HFFc6 (cell line): Measurements from ENCODE around the gene TEX261. TPM values are rescaled to one million over a fixed set of nuclear protein-coding genes. Genes with fewer than 3 reads are reported as not detected.

Source experiments
- DNase-seq: peaks from one replicate; pipeline ENCODE4 v3.0.0-alpha.2; 2018
- H3K27ac Mint-ChIP-seq: 2 replicates; pipeline ENCODE4 v1.8.0; 2020; ENCODE audit warnings: mild to moderate bottlenecking, mixed read lengths
- H3K27me3 Mint-ChIP-seq: 2 replicates; pipeline ENCODE4 v1.8.0; 2021; ENCODE audit warnings: mild to moderate bottlenecking, moderate library complexity, mixed read lengths; ENCODE audit not compliant: insufficient read depth
- H3K36me3 Mint-ChIP-seq: 2 replicates; pipeline ENCODE4 v1.8.0; 2021; ENCODE audit warnings: low read depth, mixed read lengths
- H3K4me1 Mint-ChIP-seq: 2 replicates; pipeline ENCODE4 v1.8.0; 2020; ENCODE audit warnings: low read depth, mixed read lengths
- H3K4me3 Mint-ChIP-seq: 2 replicates; pipeline ENCODE4 v1.8.0; 2020; ENCODE audit warnings: mild to moderate bottlenecking, moderate library complexity, mixed read lengths
- H3K9me3 Mint-ChIP-seq: 2 replicates; pipeline ENCODE4 v1.8.0; 2020; ENCODE audit warnings: mild to moderate bottlenecking, mixed read lengths
- total RNA-seq, 6 experiments: library from RNA; stranded (reverse); fragmentation: NEBNext Ultra II Directional; extraction: Animal tissue kit (Norgen Biotek cat#: 25700); gene quantifications; 2 replicates in 1 of 6; 3 replicates in 5 of 6; pipeline ENCODE4 v1.2.3, GENCODE V29; 2021
- TF ChIP-seq, protein P1 (sequence below): fragments of 200-600 bp; sonication (generic); IDR thresholded peaks from 2 replicates; pipeline ENCODE4 v1.5.0; 2021; ENCODE audit warnings: antibody characterized with exemption, mild to moderate bottlenecking

The TEX261 gene
- total RNA-seq, 6 experiments from 2014 or later = 91.6 to 129 (median 103) TPM

DNA sequence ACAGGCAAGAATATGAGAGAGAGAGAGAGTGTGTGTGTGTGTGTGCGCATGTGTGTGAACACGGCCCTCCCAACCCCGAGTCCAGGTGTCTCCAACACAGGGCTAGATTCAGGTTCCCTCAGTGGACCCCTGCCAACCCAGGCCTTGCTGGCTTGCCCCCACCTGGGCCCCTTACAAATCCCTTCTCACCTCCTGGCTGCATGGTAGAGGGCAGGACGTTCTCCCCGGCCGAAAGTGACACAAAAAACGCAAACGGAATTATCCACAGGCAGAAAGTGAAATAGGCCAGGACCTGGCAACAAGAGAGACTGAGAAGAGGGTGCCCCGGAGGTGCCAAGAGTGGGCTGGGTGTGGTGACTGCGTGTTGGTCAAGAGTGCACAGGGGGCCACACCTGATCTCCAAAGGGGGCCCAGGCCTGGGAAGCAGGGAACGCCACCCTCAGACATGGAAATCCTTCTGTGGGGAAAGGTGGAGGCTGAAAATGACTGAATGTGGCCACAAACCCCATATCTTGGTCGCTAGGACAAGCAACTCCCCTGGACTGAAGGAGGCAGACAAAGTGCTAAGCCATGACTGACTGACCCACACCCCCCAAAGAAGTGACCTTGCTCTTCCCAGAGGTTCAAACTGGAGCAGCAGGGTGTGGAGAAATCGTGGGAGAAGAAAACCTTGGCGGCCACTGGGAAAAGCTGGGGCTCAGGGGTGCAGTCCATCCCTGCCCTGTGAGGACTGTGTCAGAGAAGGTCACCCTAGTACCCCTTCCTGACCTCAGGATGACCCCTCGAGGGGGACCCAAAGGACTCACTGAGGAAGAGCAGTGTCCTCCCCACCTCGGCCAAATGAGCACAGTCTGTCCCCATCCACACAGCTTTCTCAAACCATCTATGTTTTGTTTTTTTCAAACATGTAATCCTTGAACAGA lies 5.7 kb downstream of the TEX261 start:
- peaks cover 18% of the 10 kb centered on the region for H3K4me1 Mint-ChIP-seq
- H3K27me3 Mint-ChIP-seq = no peaks in the 10 kb centered on the region; the same call in none of the 2 replicates
- TF ChIP-seq, protein P1, sequence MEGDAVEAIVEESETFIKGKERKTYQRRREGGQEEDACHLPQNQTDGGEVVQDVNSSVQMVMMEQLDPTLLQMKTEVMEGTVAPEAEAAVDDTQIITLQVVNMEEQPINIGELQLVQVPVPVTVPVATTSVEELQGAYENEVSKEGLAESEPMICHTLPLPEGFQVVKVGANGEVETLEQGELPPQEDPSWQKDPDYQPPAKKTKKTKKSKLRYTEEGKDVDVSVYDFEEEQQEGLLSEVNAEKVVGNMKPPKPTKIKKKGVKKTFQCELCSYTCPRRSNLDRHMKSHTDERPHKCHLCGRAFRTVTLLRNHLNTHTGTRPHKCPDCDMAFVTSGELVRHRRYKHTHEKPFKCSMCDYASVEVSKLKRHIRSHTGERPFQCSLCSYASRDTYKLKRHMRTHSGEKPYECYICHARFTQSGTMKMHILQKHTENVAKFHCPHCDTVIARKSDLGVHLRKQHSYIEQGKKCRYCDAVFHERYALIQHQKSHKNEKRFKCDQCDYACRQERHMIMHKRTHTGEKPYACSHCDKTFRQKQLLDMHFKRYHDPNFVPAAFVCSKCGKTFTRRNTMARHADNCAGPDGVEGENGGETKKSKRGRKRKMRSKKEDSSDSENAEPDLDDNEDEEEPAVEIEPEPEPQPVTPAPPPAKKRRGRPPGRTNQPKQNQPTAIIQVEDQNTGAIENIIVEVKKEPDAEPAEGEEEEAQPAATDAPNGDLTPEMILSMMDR = no peak
- no peak overlapping the region for H3K4me3 Mint-ChIP-seq
- H3K27ac Mint-ChIP-seq = no peak overlapping the region
- H3K9me3 Mint-ChIP-seq = no peaks in the 10 kb centered on the region
- no peak for DNase-seq
- H3K36me3 Mint-ChIP-seq = peaks cover 23% of the 10 kb centered on the region

DNA sequence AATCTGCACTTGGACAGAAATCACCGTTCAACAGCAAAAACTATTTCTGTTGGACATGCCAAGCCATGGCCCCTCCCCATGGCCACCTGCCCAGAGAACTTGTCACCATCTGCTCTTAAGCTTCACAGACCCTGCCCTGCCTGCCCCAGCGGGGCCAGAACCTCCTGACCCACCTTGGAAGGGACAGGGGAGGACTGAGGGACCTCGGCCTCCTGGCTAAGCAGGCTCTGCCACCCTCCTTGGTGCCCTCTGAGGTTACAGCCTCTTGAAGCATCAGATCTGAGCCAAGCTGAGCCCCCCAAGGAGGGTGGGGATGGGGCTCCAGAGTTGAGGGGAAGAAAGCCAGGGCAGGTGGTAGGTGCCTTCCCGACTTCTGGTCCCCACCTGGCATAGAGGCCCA lies 6.5 kb downstream of the TEX261 start:
- Mint-ChIP-seq H3K27me3 (no peaks in the 10 kb centered on the region; the same call in none of the 2 replicates), H3K4me1 (peaks cover 10% of the 10 kb centered on the region), H3K9me3 (no peaks in the 10 kb centered on the region), H3K4me3 (no peak overlapping the region), H3K27ac (no peak overlapping the region), H3K36me3 (peaks cover 22% of the 10 kb centered on the region)
- TF ChIP-seq, protein P1 = no peak
- DNase-seq = no peak

DNA sequence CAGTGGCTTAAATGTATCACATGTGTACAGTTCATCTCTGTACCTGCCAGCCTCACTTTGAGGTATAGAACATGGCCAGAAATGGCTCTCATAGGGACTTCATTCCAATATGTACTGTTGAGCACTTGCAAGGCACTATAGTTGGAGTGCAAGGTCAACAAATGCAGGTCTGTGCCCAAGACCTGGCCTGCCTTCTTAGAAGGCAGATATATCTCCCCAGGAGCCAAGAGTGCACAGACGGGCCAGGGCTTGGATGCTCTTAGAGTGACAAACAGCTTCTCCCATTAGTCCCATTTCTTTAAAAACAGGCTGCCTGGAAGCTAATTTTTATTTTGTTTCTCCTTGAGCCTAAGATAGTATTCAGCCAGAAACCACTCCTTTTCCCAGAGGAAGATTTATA lies 7.3 kb downstream of the TEX261 start:
- Mint-ChIP-seq H3K36me3 (peaks cover 19% of the 10 kb centered on the region), H3K27me3 (no peaks in the 10 kb centered on the region; the same call in none of the 2 replicates), H3K4me3 (no peak overlapping the region), H3K27ac (no peak overlapping the region), H3K9me3 (no peaks in the 10 kb centered on the region), H3K4me1 (peaks cover 4% of the 10 kb centered on the region; the same call in 1 of the 2 replicates)
- TF ChIP-seq, protein P1 = no peak
- DNase-seq = no peak

GRCh38 chr2:70986499-70987189 lies 8.0 kb downstream of the TEX261 start:
- Mint-ChIP-seq H3K36me3 (peaks cover 19% of the 10 kb centered on the region), H3K4me3 (no peak overlapping the region), H3K9me3 (no peaks in the 10 kb centered on the region), H3K27me3 (no peaks in the 10 kb centered on the region; the same call in none of the 2 replicates), H3K27ac (no peak overlapping the region), H3K4me1 (peaks cover 2% of the 10 kb centered on the region; the same call in 1 of the 2 replicates)
- TF ChIP-seq, protein P1 = no peak
- no peak for DNase-seq

- no peak overlapping the region for H3K27ac Mint-ChIP-seq
- no peaks in the 10 kb centered on the region for H3K4me1 Mint-ChIP-seq
- H3K9me3 Mint-ChIP-seq = no peaks in the 10 kb centered on the region
- TF ChIP-seq, protein P1 = no peak
- H3K27me3 Mint-ChIP-seq = no peaks in the 10 kb centered on the region; the same call in none of the 2 replicates
- peaks cover 19% of the 10 kb centered on the region for H3K36me3 Mint-ChIP-seq
- no peak overlapping the region for H3K4me3 Mint-ChIP-seq
- no peak for DNase-seq
Measured at GRCh38 chr2:70985956-70986355, 8.7 kb downstream of the TEX261 start.
